WTC11 (cell line): Measurements from ENCODE around the gene GNMT. TPM values are rescaled to one million over a fixed set of nuclear protein-coding genes. Genes with fewer than 3 reads are reported as not detected.

Experiments
- ATAC-seq: fragments of 200-7000 bp; cut with Tn5 transposase; 2 replicates; pipeline ENCODE4 v1.10.0; 2021; ENCODE audit warnings: mild to moderate bottlenecking, moderate library complexity
- CTCF ChIA-PET: fragments of 300-600 bp; sonication (Branson Sonifier 250); formaldehyde crosslinking; loops from one replicate; lab custom pipeline; 2021; ENCODE audit warnings: antibody characterized with exemption; lab: Charles Lee
- POLR2A ChIA-PET: fragments of 350-600 bp; sonication (Branson Sonifier 250); formaldehyde crosslinking; loops from one replicate; lab custom pipeline; 2021; ENCODE audit warnings: antibody characterized with exemption; lab: Charles Lee
- DNase-seq: peaks from one replicate; pipeline ENCODE4 v3.0.0; 2021; ENCODE audit warnings: low spot score
- H3K27ac Mint-ChIP-seq: 2 replicates; pipeline ENCODE4 v1.8.0; 2021; ENCODE audit warnings: mixed read lengths
- H3K27me3 Mint-ChIP-seq: 2 replicates; pipeline ENCODE4 v1.8.0; 2021; ENCODE audit warnings: low read depth, mild to moderate bottlenecking, moderate library complexity, mixed read lengths
- H3K36me3 Mint-ChIP-seq: 2 replicates; pipeline ENCODE4 v1.8.0; 2021; ENCODE audit warnings: mixed read lengths
- H3K4me1 Mint-ChIP-seq: 2 replicates; pipeline ENCODE4 v1.8.0; 2022; ENCODE audit warnings: mixed read lengths
- H3K4me3 Mint-ChIP-seq: 2 replicates; pipeline ENCODE4 v1.8.0; 2021; ENCODE audit warnings: mild to moderate bottlenecking, moderate library complexity, mixed read lengths
- H3K9me3 Mint-ChIP-seq: 2 replicates; pipeline ENCODE4 v1.8.0; 2021; ENCODE audit warnings: mixed read lengths
- CBFB ChIP-seq: sonication (generic); formaldehyde crosslinking; IDR thresholded peaks from 2 replicates; pipeline ENCODE4 v1.8.1; 2022; ENCODE audit warnings: mild to moderate bottlenecking, low read depth, missing genetic modification reagents
- CREB1 ChIP-seq: sonication (generic); formaldehyde crosslinking; IDR thresholded peaks from 2 replicates; pipeline ENCODE4 v1.8.0; 2023; ENCODE audit warnings: mild to moderate bottlenecking, missing genetic modification reagents
- ETV6 ChIP-seq: sonication (generic); formaldehyde crosslinking; IDR thresholded peaks from 2 replicates; pipeline ENCODE4 v1.8.1; 2022; ENCODE audit warnings: mild to moderate bottlenecking, missing genetic modification reagents
- NFATC4 ChIP-seq: fragments of 250-450 bp; sonication (Bioruptor Pico); IDR thresholded peaks from 2 replicates; pipeline ENCODE4 v1.9.0; 2021; ENCODE audit warnings: mild to moderate bottlenecking
- OVOL2 ChIP-seq: fragments of 250-450 bp; sonication (Bioruptor Pico); IDR thresholded peaks from 2 replicates; pipeline ENCODE4 v1.9.0; 2021; ENCODE audit warnings: mild to moderate bottlenecking, borderline replicate concordance
- PRRX2 ChIP-seq: fragments of 250-450 bp; sonication (Bioruptor Pico); IDR thresholded peaks from 2 replicates; pipeline ENCODE4 v1.8.0; 2021; ENCODE audit warnings: mild to moderate bottlenecking
- SMAD4 ChIP-seq: sonication (generic); formaldehyde crosslinking; IDR thresholded peaks from 2 replicates; pipeline ENCODE4 v1.8.0; 2022; ENCODE audit warnings: mild to moderate bottlenecking, missing genetic modification reagents
- SOX15 ChIP-seq: fragments of 250-450 bp; sonication (Bioruptor Pico); IDR thresholded peaks from 2 replicates; pipeline ENCODE4 v1.9.0; 2021; ENCODE audit warnings: mild to moderate bottlenecking
- ZNF219 ChIP-seq: sonication (generic); formaldehyde crosslinking; IDR thresholded peaks from 2 replicates; pipeline ENCODE4 v1.8.0; 2023; ENCODE audit warnings: missing genetic modification reagents, mild to moderate bottlenecking, borderline replicate concordance
- ZNF671 ChIP-seq: fragments of 250-450 bp; sonication (Bioruptor Pico); IDR thresholded peaks from 2 replicates; pipeline ENCODE4 v1.8.0; 2021; ENCODE audit warnings: mild to moderate bottlenecking
- total RNA-seq: library from RNA; stranded (reverse); gene quantifications from 3 replicates; pipeline ENCODE4 v1.2.3, GENCODE V29; 2021
- TF ChIP-seq, protein P1 (sequence below): sonication (generic); formaldehyde crosslinking; IDR thresholded peaks from 2 replicates; pipeline ENCODE4 v1.8.0; 2023; ENCODE audit warnings: missing genetic modification reagents
- TF ChIP-seq, protein P2 (sequence below): sonication (generic); formaldehyde crosslinking; IDR thresholded peaks from 2 replicates; pipeline ENCODE4 v1.8.1; 2023; ENCODE audit warnings: mild to moderate bottlenecking, moderate library complexity, missing genetic modification reagents
- TF ChIP-seq, protein P3 (sequence below): sonication (generic); formaldehyde crosslinking; conservative IDR thresholded peaks from 2 replicates; pipeline ENCODE4 v1.8.1; 2023; ENCODE audit warnings: mild to moderate bottlenecking, low read depth, missing genetic modification reagents, moderate library complexity
- TF ChIP-seq, protein P4 (sequence below): fragments of 250-450 bp; sonication (Bioruptor Pico); IDR thresholded peaks from 2 replicates; pipeline ENCODE4 v1.9.0; 2021; ENCODE audit warnings: moderate library complexity, mild to moderate bottlenecking, inconsistent platforms, borderline replicate concordance
- TF ChIP-seq, protein P5 (sequence below): sonication (generic); formaldehyde crosslinking; IDR thresholded peaks from 2 replicates; pipeline ENCODE4 v1.8.1; 2022; ENCODE audit warnings: low read depth, mild to moderate bottlenecking, moderate library complexity, missing genetic modification reagents, borderline replicate concordance
- TF ChIP-seq, protein P6 (sequence below): sonication (generic); formaldehyde crosslinking; IDR thresholded peaks from 2 replicates; pipeline ENCODE4 v1.8.1; 2022; ENCODE audit warnings: mild to moderate bottlenecking, moderate library complexity, missing genetic modification reagents
- TF ChIP-seq, protein P7 (sequence below): sonication (generic); formaldehyde crosslinking; IDR thresholded peaks from 2 replicates; pipeline ENCODE4 v1.8.0; 2022; ENCODE audit warnings: mild to moderate bottlenecking, missing genetic modification reagents

The GNMT gene
- total RNA-seq, 1 experiment from 2014 or later, result 2.0 TPM

DNA sequence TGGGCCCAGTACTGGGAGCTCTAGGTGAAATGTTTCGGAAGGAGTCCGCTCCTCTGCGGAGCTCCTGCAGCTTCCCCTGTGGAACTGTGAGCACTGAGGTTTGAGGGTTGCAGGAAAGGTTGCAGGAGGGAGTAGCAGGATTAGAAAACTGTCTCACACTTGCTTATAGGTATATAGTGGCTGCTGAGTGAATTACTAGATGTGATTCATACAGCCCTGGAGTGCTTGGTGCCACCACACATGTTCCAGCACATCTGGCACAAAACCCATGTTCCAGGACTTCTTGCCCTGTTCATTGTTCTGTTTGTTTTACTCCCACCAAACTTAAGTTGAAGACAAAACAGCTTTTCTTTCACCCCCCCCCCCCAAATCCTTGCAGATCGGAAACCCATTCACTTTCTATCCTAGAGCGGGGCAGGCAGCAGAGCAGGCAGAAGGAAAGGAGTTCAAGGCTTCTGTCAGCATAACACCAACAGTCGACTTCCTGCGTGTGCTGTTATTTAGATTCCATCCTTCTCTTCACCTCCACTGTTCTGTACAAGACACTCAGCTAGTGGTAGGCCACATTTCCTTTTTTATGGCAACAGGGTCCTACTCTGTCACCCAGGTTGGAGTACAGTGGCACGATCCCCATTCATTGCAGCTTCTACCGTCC, 19.1 kb downstream of the GNMT start:
- peaks cover 22% of the 10 kb centered on the region for H3K4me1 Mint-ChIP-seq
- CTCF ChIA-PET, result interaction anchor here (1.1 to 3.7 kb wide), 10 partner anchors 11 to 164 kb away, joined by 3 to 19 read pairs (median 5); partner anchors contain the start of genes GNMT, KLHDC3 and MEA1
- H3K27me3 Mint-ChIP-seq, result no peaks in the 10 kb centered on the region
- 0 out of 2 replicates have a peak, but pooled peaks have one; percentile 0 for ATAC-seq
- no peak for DNase-seq
- TF ChIP-seq SOX15 (CRISPR knock-in tag), result no peak
- TF ChIP-seq, protein P1, sequence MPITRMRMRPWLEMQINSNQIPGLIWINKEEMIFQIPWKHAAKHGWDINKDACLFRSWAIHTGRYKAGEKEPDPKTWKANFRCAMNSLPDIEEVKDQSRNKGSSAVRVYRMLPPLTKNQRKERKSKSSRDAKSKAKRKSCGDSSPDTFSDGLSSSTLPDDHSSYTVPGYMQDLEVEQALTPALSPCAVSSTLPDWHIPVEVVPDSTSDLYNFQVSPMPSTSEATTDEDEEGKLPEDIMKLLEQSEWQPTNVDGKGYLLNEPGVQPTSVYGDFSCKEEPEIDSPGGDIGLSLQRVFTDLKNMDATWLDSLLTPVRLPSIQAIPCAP (CRISPR knock-in tag), result no peak
- TF ChIP-seq SMAD4 (CRISPR knock-in tag), result no peak
- TF ChIP-seq, protein P2, sequence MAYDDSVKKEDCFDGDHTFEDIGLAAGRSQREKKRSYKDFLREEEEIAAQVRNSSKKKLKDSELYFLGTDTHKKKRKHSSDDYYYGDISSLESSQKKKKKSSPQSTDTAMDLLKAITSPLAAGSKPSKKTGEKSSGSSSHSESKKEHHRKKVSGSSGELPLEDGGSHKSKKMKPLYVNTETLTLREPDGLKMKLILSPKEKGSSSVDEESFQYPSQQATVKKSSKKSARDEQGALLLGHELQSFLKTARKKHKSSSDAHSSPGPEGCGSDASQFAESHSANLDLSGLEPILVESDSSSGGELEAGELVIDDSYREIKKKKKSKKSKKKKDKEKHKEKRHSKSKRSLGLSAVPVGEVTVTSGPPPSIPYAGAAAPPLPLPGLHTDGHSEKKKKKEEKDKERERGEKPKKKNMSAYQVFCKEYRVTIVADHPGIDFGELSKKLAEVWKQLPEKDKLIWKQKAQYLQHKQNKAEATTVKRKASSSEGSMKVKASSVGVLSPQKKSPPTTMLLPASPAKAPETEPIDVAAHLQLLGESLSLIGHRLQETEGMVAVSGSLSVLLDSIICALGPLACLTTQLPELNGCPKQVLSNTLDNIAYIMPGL, result no peak
- no peak for TF ChIP-seq ETV6 (CRISPR knock-in tag)
- TF ChIP-seq, protein P3, sequence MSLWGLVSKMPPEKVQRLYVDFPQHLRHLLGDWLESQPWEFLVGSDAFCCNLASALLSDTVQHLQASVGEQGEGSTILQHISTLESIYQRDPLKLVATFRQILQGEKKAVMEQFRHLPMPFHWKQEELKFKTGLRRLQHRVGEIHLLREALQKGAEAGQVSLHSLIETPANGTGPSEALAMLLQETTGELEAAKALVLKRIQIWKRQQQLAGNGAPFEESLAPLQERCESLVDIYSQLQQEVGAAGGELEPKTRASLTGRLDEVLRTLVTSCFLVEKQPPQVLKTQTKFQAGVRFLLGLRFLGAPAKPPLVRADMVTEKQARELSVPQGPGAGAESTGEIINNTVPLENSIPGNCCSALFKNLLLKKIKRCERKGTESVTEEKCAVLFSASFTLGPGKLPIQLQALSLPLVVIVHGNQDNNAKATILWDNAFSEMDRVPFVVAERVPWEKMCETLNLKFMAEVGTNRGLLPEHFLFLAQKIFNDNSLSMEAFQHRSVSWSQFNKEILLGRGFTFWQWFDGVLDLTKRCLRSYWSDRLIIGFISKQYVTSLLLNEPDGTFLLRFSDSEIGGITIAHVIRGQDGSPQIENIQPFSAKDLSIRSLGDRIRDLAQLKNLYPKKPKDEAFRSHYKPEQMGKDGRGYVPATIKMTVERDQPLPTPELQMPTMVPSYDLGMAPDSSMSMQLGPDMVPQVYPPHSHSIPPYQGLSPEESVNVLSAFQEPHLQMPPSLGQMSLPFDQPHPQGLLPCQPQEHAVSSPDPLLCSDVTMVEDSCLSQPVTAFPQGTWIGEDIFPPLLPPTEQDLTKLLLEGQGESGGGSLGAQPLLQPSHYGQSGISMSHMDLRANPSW (CRISPR knock-in tag), result no peak
- no peak for TF ChIP-seq CBFB (CRISPR knock-in tag)
- TF ChIP-seq, protein P4, sequence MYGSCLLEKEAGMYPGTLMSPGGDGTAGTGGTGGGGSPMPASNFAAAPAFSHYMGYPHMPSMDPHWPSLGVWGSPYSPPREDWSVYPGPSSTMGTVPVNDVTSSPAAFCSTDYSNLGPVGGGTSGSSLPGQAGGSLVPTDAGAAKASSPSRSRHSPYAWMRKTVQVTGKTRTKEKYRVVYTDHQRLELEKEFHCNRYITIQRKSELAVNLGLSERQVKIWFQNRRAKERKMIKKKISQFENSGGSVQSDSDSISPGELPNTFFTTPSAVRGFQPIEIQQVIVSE (CRISPR knock-in tag), result no peak
- no peak for TF ChIP-seq ZNF219 (CRISPR knock-in tag)
- no peak for TF ChIP-seq CREB1 (CRISPR knock-in tag)
- TF ChIP-seq, protein P5, sequence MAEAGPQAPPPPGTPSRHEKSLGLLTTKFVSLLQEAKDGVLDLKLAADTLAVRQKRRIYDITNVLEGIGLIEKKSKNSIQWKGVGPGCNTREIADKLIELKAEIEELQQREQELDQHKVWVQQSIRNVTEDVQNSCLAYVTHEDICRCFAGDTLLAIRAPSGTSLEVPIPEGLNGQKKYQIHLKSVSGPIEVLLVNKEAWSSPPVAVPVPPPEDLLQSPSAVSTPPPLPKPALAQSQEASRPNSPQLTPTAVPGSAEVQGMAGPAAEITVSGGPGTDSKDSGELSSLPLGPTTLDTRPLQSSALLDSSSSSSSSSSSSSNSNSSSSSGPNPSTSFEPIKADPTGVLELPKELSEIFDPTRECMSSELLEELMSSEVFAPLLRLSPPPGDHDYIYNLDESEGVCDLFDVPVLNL (CRISPR knock-in tag), result no peak
- no peaks in the 10 kb centered on the region for H3K36me3 Mint-ChIP-seq
- H3K4me3 Mint-ChIP-seq, result peak overlapping the region; percentile 91
- H3K27ac Mint-ChIP-seq, result peak overlapping the region; percentile 98
- POLR2A ChIA-PET, result interaction anchor here (0.6 to 1.9 kb wide), 10 partner anchors 14 to 73 kb away, joined by 3 to 11 read pairs (median 3); partner anchors contain the start of genes CNPY3 and GNMT
- no peaks in the 10 kb centered on the region for H3K9me3 Mint-ChIP-seq

DNA sequence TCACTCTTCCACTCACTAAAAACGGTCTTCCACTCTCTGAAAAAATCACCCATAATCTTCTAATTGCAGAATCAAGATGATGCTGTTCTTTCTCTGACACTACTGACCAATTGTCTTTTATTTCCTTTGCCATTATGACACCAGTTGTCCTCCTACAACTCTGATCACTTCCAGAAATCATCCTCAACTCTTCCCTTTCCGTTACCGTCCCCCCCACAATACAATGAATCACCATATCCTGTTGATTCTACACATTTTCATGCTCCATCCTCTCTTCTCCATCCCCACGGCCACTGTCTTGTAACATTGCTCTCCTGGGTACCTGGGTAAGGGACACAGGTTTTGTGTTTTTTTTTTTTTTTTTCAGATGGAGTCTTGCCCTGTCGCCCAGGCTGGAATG, 21.3 kb downstream of the GNMT start:
- no peaks in the 10 kb centered on the region for H3K9me3 Mint-ChIP-seq
- no peaks in the 10 kb centered on the region for H3K27me3 Mint-ChIP-seq
- ChIA-PET CTCF (no interaction called here), POLR2A (no interaction called here)
- peak overlapping the region; percentile 5; the same call in 1 of the 2 replicates for H3K27ac Mint-ChIP-seq
- H3K36me3 Mint-ChIP-seq, result no peaks in the 10 kb centered on the region
- H3K4me3 Mint-ChIP-seq, result no peak overlapping the region
- TF ChIP-seq, protein P6, sequence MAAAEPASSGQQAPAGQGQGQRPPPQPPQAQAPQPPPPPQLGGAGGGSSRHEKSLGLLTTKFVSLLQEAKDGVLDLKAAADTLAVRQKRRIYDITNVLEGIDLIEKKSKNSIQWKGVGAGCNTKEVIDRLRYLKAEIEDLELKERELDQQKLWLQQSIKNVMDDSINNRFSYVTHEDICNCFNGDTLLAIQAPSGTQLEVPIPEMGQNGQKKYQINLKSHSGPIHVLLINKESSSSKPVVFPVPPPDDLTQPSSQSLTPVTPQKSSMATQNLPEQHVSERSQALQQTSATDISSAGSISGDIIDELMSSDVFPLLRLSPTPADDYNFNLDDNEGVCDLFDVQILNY, result no peak
- TF ChIP-seq PRRX2 (CRISPR knock-in tag) (no peak), OVOL2 (CRISPR knock-in tag) (no peak), ZNF671 (CRISPR knock-in tag) (no peak), NFATC4 (no peak), SOX15 (CRISPR knock-in tag) (no peak)
- TF ChIP-seq, protein P3 (CRISPR knock-in tag), result no peak
- TF ChIP-seq, protein P7, sequence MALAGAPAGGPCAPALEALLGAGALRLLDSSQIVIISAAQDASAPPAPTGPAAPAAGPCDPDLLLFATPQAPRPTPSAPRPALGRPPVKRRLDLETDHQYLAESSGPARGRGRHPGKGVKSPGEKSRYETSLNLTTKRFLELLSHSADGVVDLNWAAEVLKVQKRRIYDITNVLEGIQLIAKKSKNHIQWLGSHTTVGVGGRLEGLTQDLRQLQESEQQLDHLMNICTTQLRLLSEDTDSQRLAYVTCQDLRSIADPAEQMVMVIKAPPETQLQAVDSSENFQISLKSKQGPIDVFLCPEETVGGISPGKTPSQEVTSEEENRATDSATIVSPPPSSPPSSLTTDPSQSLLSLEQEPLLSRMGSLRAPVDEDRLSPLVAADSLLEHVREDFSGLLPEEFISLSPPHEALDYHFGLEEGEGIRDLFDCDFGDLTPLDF (CRISPR knock-in tag), result no peak
- DNase-seq, result no peak
- ATAC-seq, result no peak
- peaks cover 30% of the 10 kb centered on the region for H3K4me1 Mint-ChIP-seq
